ENCODE measurements around the gene NELL2. TPM values are rescaled to one million over a fixed set of nuclear protein-coding genes. Genes with fewer than 3 reads are reported as not detected.

The NELL2 gene
- total RNA-seq, 4 donors from 2014 or later = 0.51 to 4.2 (median 1.8) TPM

GRCh38 chr12:44537354-44537753, 338.8 kb downstream of the NELL2 start:
- TF ChIP-seq, protein P1, sequence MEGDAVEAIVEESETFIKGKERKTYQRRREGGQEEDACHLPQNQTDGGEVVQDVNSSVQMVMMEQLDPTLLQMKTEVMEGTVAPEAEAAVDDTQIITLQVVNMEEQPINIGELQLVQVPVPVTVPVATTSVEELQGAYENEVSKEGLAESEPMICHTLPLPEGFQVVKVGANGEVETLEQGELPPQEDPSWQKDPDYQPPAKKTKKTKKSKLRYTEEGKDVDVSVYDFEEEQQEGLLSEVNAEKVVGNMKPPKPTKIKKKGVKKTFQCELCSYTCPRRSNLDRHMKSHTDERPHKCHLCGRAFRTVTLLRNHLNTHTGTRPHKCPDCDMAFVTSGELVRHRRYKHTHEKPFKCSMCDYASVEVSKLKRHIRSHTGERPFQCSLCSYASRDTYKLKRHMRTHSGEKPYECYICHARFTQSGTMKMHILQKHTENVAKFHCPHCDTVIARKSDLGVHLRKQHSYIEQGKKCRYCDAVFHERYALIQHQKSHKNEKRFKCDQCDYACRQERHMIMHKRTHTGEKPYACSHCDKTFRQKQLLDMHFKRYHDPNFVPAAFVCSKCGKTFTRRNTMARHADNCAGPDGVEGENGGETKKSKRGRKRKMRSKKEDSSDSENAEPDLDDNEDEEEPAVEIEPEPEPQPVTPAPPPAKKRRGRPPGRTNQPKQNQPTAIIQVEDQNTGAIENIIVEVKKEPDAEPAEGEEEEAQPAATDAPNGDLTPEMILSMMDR (IDR thresholded peaks at IDR 0.05; ENCODE audit: low read depth) = no peak

DNA sequence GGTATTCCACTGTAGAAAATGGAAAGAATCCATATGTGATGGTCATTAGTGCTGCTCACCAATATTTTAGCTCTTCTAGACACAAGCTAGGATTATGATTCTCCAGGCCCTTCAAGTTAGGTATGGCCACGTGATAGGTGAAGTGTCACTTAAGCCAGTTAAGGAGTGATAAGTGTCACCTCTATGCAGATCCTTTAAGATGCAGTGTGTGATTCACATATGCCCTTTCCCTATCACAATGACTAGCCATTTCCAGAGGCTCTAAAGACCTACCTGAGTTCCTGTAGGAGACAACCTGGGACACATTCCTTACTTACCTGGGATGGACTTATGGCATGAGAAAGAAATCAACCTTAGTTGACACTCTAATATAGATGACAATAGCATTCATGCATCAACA, 343.2 kb downstream of the NELL2 start:
- TF ChIP-seq, protein P1 (IDR thresholded peaks at IDR 0.05; ENCODE audit: low read depth) = no peak

DNA sequence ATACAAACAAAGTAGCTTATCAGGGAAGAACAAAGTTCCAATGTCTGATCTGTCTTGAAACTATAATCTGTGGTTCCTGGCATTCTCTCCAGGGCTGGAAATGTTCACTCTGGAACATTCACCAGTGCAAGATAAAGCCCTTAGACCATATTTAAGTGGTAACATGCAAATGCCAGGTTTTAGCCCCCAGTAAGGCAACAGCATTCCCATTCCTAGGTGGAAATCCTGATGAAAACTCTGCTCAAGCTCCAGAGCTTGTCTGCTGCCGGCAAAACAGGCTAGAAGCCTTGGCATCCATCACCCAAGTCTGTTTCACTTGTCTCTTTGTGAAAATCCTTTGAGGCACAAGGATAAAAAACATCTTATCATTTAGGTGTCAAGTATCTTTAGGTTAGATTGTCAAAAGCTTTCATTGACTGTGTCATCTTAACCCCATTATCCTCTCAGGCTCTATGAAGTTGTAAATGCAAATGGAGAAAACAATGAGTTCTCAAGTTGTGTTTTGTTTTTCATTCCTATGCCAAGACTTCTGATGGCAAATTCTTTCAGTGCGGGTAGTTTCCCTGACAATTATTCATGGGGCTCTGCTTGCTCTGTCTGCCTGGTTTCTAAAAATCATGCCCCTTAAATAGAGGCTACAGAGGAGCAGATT, 344.7 kb downstream of the NELL2 start:
- TF ChIP-seq, protein P1 (IDR thresholded peaks at IDR 0.05; ENCODE audit: low read depth) = no peak

- TF ChIP-seq, protein P1 (IDR thresholded peaks at IDR 0.05; ENCODE audit: low read depth) = no peak
Observed at GRCh38 chr12:44526655-44527182, 349.4 kb downstream of the NELL2 start.

- TF ChIP-seq, protein P1 (IDR thresholded peaks at IDR 0.05; ENCODE audit: low read depth) = no peak
Observed at GRCh38 chr12:44525806-44526654, 350.1 kb downstream of the NELL2 start.

- TF ChIP-seq, protein P1 (IDR thresholded peaks at IDR 0.05; ENCODE audit: low read depth) = no peak
Observed at GRCh38 chr12:44523828-44524227, 352.3 kb downstream of the NELL2 start.

- TF ChIP-seq, protein P1 (IDR thresholded peaks at IDR 0.05; ENCODE audit: low read depth) = no peak
Observed at GRCh38 chr12:44521702-44522101, 354.4 kb downstream of the NELL2 start.
